AG04449 (cell line): ENCODE results near the gene LRRFIP1.

Experiments used
- CTCF ChIA-PET: fragments of 350-600 bp; formaldehyde crosslinking; extraction: SDS; loops from one replicate; lab custom pipeline; 2021; ENCODE audit warnings: antibody characterized with exemption; lab: Yijun Ruan, JAX
- POLR2A ChIA-PET: fragments of 400-600, 350-600 bp; formaldehyde crosslinking; extraction: SDS; loops from one replicate; lab custom pipeline; 2020; ENCODE audit warnings: antibody characterized with exemption, inconsistent platforms; lab: Yijun Ruan, JAX
- DNase-seq: peaks from one replicate; pipeline ENCODE4 v3.0.0-alpha.2; 2010; ENCODE audit warnings: low read depth, low spot score
- H3K4me3 ChIP-seq: 2 replicates; pipeline ENCODE4 v1.5.1; 2011; ENCODE audit warnings: low read depth, mild to moderate bottlenecking, control low read depth, low read length
- CTCF ChIP-seq: IDR thresholded peaks from one replicate; pipeline ENCODE4 v1.5.1; 2011; ENCODE audit warnings: mild to moderate bottlenecking, moderate library complexity, low read length, control low read depth, inconsistent platforms; ENCODE audit not compliant: insufficient read depth; ENCODE audit errors: missing control alignments

The LRRFIP1 gene

DNA sequence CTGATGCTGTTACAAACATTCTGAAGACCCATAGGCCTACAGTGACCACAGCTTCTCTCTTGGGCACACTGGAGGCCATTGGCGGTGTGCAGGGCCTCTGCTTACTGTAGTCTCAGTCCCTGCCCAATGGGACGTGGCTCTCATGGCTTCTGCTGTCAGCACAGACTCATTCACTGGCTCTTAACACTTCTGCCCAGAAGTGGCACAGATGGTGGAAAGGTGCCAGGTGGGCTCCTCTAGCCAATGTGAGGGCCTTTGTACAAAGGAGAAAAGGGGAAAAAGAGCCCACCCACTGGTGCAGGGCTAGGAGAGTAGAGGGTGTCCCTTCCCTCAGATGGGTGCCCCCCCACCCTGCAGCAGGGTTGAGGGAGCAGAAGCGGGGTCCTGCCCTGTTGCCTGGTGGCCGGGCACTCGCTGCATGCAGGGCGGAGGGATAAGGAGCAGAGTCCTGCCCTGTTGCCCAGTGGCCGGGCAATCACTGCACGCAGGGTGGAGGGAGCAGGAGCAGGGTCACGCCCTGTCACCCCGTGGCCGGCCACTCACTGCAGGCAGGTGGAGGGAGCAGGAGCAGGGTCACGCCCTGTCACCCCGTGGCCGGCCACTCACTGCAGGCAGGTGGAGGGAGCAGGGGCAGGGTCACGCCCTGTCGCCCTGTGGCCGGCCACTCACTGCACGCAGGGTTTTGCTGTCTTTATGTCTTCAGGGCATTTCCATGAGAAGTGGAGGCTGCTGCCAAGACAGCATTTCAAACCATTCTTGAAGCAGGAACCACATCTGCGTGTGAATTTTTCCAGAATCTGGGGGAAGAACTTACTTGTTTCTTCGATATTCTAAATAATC, 20.0 kb downstream of the LRRFIP1 start:
- CTCF ChIA-PET = interaction anchor here (2.7 kb wide), 1 partner anchor 98 kb away, joined by 7 read pairs; no protein-coding TSS in a partner anchor
- TF ChIP-seq CTCF = no peak
- no peak overlapping the region for H3K4me3 ChIP-seq
- DNase-seq = no peak
- POLR2A ChIA-PET = no interaction called here

- DNase-seq = no peak
- ChIA-PET CTCF (no interaction called here), POLR2A (no interaction called here)
- H3K4me3 ChIP-seq = no peak overlapping the region
- no peak for TF ChIP-seq CTCF
Measured at GRCh38 chr2:237648016-237648381, 20.6 kb downstream of the LRRFIP1 start.

- H3K4me3 ChIP-seq = no peak overlapping the region
- DNase-seq = no peak
- ChIA-PET CTCF (no interaction called here), POLR2A (no interaction called here)
- no peak for TF ChIP-seq CTCF
Measured at GRCh38 chr2:237649541-237650454, 22.4 kb downstream of the LRRFIP1 start.

DNA sequence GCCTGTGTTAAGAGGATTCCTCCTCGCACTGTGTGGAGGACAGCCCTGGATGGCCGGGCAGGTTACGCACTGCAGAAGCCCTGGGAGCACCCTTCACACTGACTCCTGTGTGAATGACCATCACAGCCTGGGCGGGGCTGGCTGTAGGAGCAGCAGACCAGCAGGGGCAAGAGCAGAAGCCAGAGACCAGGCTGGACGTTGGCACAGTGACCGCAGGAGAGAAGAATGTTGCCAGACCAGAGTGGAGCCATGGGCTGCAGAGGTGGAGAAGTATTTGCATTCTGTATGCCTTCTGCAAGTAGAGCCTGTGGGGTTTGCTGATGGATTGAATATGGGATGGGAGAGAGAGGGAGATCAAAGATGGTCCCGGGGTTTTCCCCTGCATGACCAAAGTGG, 23.1 kb downstream of the LRRFIP1 start:
- TF ChIP-seq CTCF = no peak
- ChIA-PET CTCF (no interaction called here), POLR2A (no interaction called here)
- H3K4me3 ChIP-seq = no peak overlapping the region
- no peak for DNase-seq

- ChIA-PET POLR2A (no interaction called here), CTCF (no interaction called here)
- H3K4me3 ChIP-seq = no peak overlapping the region
Measured at GRCh38 chr2:237651761-237652160, 24.4 kb downstream of the LRRFIP1 start.

More at GRCh38 chr2:237651761-237652160, 24.4 kb downstream of the LRRFIP1 start:
- no peak for TF ChIP-seq CTCF
- no peak for DNase-seq
